Panc1 (cell line): ENCODE results near the gene LGR5.

Experiments
- CTCF ChIP-seq: fragments of 450-650 bp; IDR thresholded peaks from 2 replicates; pipeline ENCODE4 v1.5.1; 2017; ENCODE audit warnings: mild to moderate bottlenecking
- POLR2AphosphoS5 ChIP-seq: IDR thresholded peaks from 2 replicates; pipeline ENCODE4 v1.6.1; 2012; ENCODE audit warnings: mild to moderate bottlenecking, low read depth, low read length, moderate library complexity
- REST ChIP-seq, 2 experiments: IDR thresholded peaks; 2 replicates each; pipeline ENCODE4 v1.6.1; 2011 to 2012; ENCODE audit warnings: low read depth in 2 of 2, control low read depth in 1 of 2, low read length in 1 of 2, mild to moderate bottlenecking in 1 of 2, moderate library complexity in 1 of 2; ENCODE audit not compliant: insufficient read depth in 1 of 2
- SIN3A ChIP-seq: IDR thresholded peaks from 2 replicates; pipeline ENCODE4 v1.6.1; 2012; ENCODE audit warnings: low read depth, mild to moderate bottlenecking, low read length, moderate library complexity, borderline replicate concordance; ENCODE audit not compliant: insufficient read depth
- TCF7L2 ChIP-seq: IDR thresholded peaks from 2 replicates; pipeline ENCODE4 v1.6.1; 2011; ENCODE audit warnings: mild to moderate bottlenecking, low read depth, low read length, inconsistent platforms

GRCh38 chr12:71565535-71565934 lies 125.9 kb downstream of the LGR5 start:
- TF ChIP-seq CTCF (no peak), POLR2AphosphoS5 (no peak), SIN3A (no peak), REST (IDR thresholded peaks at IDR 0.05; ENCODE audit: insufficient read depth in 1 of 2, low read depth in 2 of 2, low read length in 1 of 2) (no peak), TCF7L2 (no peak)
